ENCODE measurements around the gene IQCH. TPM values are rescaled to one million over a fixed set of nuclear protein-coding genes. Genes with fewer than 3 reads are reported as not detected.
A peak's percentile ranks its signal among the peaks of the same experiment; 100 is the strongest.

The IQCH gene
- total and polyA plus RNA-seq, 2 of the 4 experiments (the other 2 are of a cell fraction): 0.60 to 2.5 TPM

DNA sequence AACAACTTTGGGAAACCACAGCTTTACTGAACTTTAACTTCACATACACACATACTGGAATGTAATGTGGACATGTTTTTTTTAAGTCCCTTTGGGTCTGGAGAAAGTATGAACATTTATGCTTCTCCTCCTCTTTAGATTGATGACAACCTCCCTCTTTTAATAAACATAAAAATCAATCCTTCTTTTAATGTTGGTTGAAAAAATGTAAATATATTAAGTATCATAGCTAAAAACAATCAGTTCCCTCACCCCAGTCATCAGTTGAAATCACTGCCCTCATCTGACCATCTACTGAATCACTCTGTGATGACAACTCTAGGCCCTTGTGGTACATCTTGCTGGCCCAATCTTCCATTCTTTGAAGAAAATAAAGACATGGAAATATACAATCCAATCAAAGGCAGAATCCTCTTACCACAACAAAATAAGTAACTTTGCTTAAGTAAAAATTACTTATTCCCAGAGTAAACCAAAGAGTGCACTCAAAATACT, 6.5 kb upstream of the IQCH start:
- H3K4ac ChIP-seq (ENCODE audit: low read depth, low read length): no peak overlapping the region
- no peak overlapping the region for H3K9ac ChIP-seq (ENCODE audit: low read depth, low read length)
- H2AFZ ChIP-seq (replicated peaks; ENCODE audit: low read length, poor library complexity): no peak overlapping the region
- POLR2A ChIA-PET (ENCODE audit: unreplicated experiment): no interaction called here
- H3K36me3 ChIP-seq (ENCODE audit: control insufficient read depth, insufficient read depth, low read length): peaks cover 6% of the 10 kb centered on the region; the same call in 1 of the 2 replicates
- dilution Hi-C loops (cut with HindIII; ENCODE audit: low sequenced_read_pairs, unreplicated experiment) (no loop called here), intact Hi-C loops (cut with micrococcal nuclease) (no loop called here), in situ Hi-C loops (cut with MboI; ENCODE audit: low sequenced_read_pairs) (no loop called here)
- H3K4me3 ChIP-seq (ENCODE audit: insufficient read depth, low read depth, low read length): no peak overlapping the region
- no peak overlapping the region for H4K5ac ChIP-seq (ENCODE audit: low read depth, low read length)
- H2BK5ac ChIP-seq (ENCODE audit: low read depth, low read length, poor library complexity, severe bottlenecking): peak overlapping the region; percentile 35
- no peak overlapping the region for H3K23ac ChIP-seq (ENCODE audit: low read depth, low read length)
- H3K56ac ChIP-seq (ENCODE audit: extremely low read depth, insufficient read depth, low read length): no peak overlapping the region
- H2BK15ac ChIP-seq (ENCODE audit: low read depth, low read length): no peak overlapping the region
- no peak for TF ChIP-seq RFX5 (IDR thresholded peaks at IDR 0.05; ENCODE audit: low read depth, low read length)
- TF ChIP-seq CHD1 (IDR thresholded peaks at IDR 0.05; ENCODE audit: low read depth, low read length): no peak
- TF ChIP-seq, protein P1, sequence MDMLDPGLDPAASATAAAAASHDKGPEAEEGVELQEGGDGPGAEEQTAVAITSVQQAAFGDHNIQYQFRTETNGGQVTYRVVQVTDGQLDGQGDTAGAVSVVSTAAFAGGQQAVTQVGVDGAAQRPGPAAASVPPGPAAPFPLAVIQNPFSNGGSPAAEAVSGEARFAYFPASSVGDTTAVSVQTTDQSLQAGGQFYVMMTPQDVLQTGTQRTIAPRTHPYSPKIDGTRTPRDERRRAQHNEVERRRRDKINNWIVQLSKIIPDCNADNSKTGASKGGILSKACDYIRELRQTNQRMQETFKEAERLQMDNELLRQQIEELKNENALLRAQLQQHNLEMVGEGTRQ (IDR thresholded peaks at IDR 0.05; ENCODE audit: low read depth, low read length): no peak
- TF ChIP-seq POLR2A (IDR thresholded peaks at IDR 0.05; ENCODE audit: low read depth, low read length): no peak
- no peak for TF ChIP-seq CEBPB (IDR thresholded peaks at IDR 0.05; ENCODE audit: low read depth, low read length)
- no peak for TF ChIP-seq RAD21 (IDR thresholded peaks at IDR 0.05; ENCODE audit: low read length)
- no peak overlapping the region for H3K18ac ChIP-seq (ENCODE audit: low read depth, low read length)
- H4K8ac ChIP-seq (ENCODE audit: low read depth in 2 of 2, low read length in 2 of 2): no peak overlapping the region
- no peaks in the 10 kb centered on the region for H3K9me1 ChIP-seq (ENCODE audit: insufficient read depth, low read length)
- H2AK9ac ChIP-seq (replicated peaks; ENCODE audit: low read depth, low read length, poor library complexity): no peak overlapping the region
- no peak overlapping the region for H2BK120ac ChIP-seq (ENCODE audit: low read depth, low read length)
- no peak overlapping the region for H3K4me2 ChIP-seq (ENCODE audit: low read depth, low read length)
- H3K27ac ChIP-seq (ENCODE audit: insufficient read depth, low read length): no peak overlapping the region
- H2BK20ac ChIP-seq (ENCODE audit: low read depth, low read length): no peak overlapping the region
- CTCF ChIA-PET: no interaction called here
- no peak overlapping the region for H3K14ac ChIP-seq (replicated peaks; ENCODE audit: low read depth, low read length)
- DNase-seq (peak; percentile 54), ATAC-seq (ENCODE audit: low read depth) (peak; percentile 51)
- peaks cover 4% of the 10 kb centered on the region; the same call in 1 of the 2 replicates for H4K20me1 ChIP-seq (ENCODE audit: insufficient read depth, low read length)
- H3K4me1 ChIP-seq (ENCODE audit: control insufficient read depth, insufficient read depth, low read length): no peaks in the 10 kb centered on the region
- no TSS peak for BruUV-seq (replicated peaks)
- H3K9me3 ChIP-seq (ENCODE audit: control insufficient read depth, insufficient read depth, low read length): no peaks in the 10 kb centered on the region
- H3K27me3 ChIP-seq (ENCODE audit: control insufficient read depth, insufficient read depth, low read length): no peaks in the 10 kb centered on the region
- H3K79me1 ChIP-seq (ENCODE audit: low read depth in 1 of 2, low read length in 2 of 2): peaks cover 16 to 71% of the 10 kb centered on the region in 2 experiments; a peak in 3 of 4 replicates
- no peak overlapping the region for H2AK5ac ChIP-seq (ENCODE audit: low read depth, low read length)
- H4K91ac ChIP-seq (ENCODE audit: insufficient read depth, low read depth, low read length): no peak overlapping the region
